ENCODE data around the gene SCIN. TPM values are rescaled to one million over a fixed set of nuclear protein-coding genes. Genes with fewer than 3 reads are reported as not detected.

The SCIN gene
- total and polyA plus RNA-seq, 2 experiments from 2014 or later, result 0.32 to 0.64 TPM

- TF ChIP-seq EZH2 (IDR thresholded peaks at IDR 0.05; ENCODE audit: insufficient read depth, poor library complexity, severe bottlenecking), result no peak
- no peak for TF ChIP-seq EZH2phosphoT487 (IDR thresholded peaks at IDR 0.05; ENCODE audit: insufficient read depth, low read depth)
- Histone ChIP-seq H3K4me2 (ENCODE audit: unreplicated experiment) (no peak overlapping the region), H3K9me2 (ENCODE audit: insufficient read depth) (no peaks in the 10 kb centered on the region), H3F3A (ENCODE audit: insufficient read depth) (peaks cover 10% of the 10 kb centered on the region), H3K4me3 (no peak overlapping the region), H3K27me3 (replicated peaks; ENCODE audit: insufficient read depth) (no peaks in the 10 kb centered on the region), H3K9me3 (ENCODE audit: low read depth) (no peaks in the 10 kb centered on the region), H2AFZ (0 out of 2 replicates have a peak overlapping the region, but pooled peaks have one; percentile 16), H3K4me1 (ENCODE audit: insufficient read depth) (peaks cover 19% of the 10 kb centered on the region), H3K27ac (peak overlapping the region; percentile 3), H4K20me1 (ENCODE audit: insufficient read depth) (no peaks in the 10 kb centered on the region), H3K79me2 (ENCODE audit: insufficient read depth) (no peaks in the 10 kb centered on the region), H3K36me3 (ENCODE audit: low read depth) (no peaks in the 10 kb centered on the region), H3K9ac (no peak overlapping the region)
- WGBS, 2 experiments (ENCODE audit: low coverage in 1 of 2, low lambda C conversion rate in 2 of 2, missing lambda C conversion rate in 2 of 2), result 56 to 58% methylated on average over 6 of the region's 6 CpGs
- peak; percentile 87 for DNase-seq
- in situ Hi-C loops (cut with MboI), result loop anchor here (10.0 kb wide), 1 partner anchor 617 kb away; no protein-coding TSS in a partner anchor
Observed at GRCh38 chr7:12647364-12648219, 77.1 kb downstream of the SCIN start.

- Histone ChIP-seq H3K27me3 (replicated peaks; ENCODE audit: insufficient read depth) (no peaks in the 10 kb centered on the region), H3K27ac (no peak overlapping the region), H2AFZ (no peak overlapping the region), H3K4me1 (ENCODE audit: insufficient read depth) (peaks cover 19% of the 10 kb centered on the region), H3K9me3 (ENCODE audit: low read depth) (no peaks in the 10 kb centered on the region), H3K9me2 (ENCODE audit: insufficient read depth) (no peaks in the 10 kb centered on the region), H3K9ac (no peak overlapping the region), H4K20me1 (ENCODE audit: insufficient read depth) (no peaks in the 10 kb centered on the region), H3K79me2 (ENCODE audit: insufficient read depth) (no peaks in the 10 kb centered on the region), H3K36me3 (ENCODE audit: low read depth) (no peaks in the 10 kb centered on the region), H3K4me2 (ENCODE audit: unreplicated experiment) (no peak overlapping the region), H3K4me3 (no peak overlapping the region), H3F3A (ENCODE audit: insufficient read depth) (0 out of 2 replicates have a peak, but pooled peaks cover 8% of the 10 kb centered on the region)
- in situ Hi-C loops (cut with MboI), result loop anchor here (10.0 kb wide), 1 partner anchor 616 kb away; no protein-coding TSS in a partner anchor
- TF ChIP-seq EZH2phosphoT487 (IDR thresholded peaks at IDR 0.05; ENCODE audit: insufficient read depth, low read depth) (no peak), EZH2 (IDR thresholded peaks at IDR 0.05; ENCODE audit: insufficient read depth, poor library complexity, severe bottlenecking) (no peak)
- DNase-seq, result no peak
- WGBS, 2 experiments (ENCODE audit: low coverage in 1 of 2, low lambda C conversion rate in 2 of 2, missing lambda C conversion rate in 2 of 2), result 63 to 64% methylated on average over 4 of the region's 4 CpGs
Observed at GRCh38 chr7:12648704-12649261, 78.3 kb downstream of the SCIN start.

- in situ Hi-C loops (cut with MboI), result loop anchor here (10.0 kb wide), 1 partner anchor 615 kb away; no protein-coding TSS in a partner anchor
- no peak overlapping the region for H3K4me2 ChIP-seq (ENCODE audit: unreplicated experiment)
- TF ChIP-seq EZH2phosphoT487 (IDR thresholded peaks at IDR 0.05; ENCODE audit: insufficient read depth, low read depth), result no peak
- no peak for TF ChIP-seq EZH2 (IDR thresholded peaks at IDR 0.05; ENCODE audit: insufficient read depth, poor library complexity, severe bottlenecking)
- no peak overlapping the region for H3K27ac ChIP-seq
- H3K4me3 ChIP-seq, result no peak overlapping the region
- no peaks in the 10 kb centered on the region for H3K79me2 ChIP-seq (ENCODE audit: insufficient read depth)
- no peak overlapping the region for H2AFZ ChIP-seq
- H3F3A ChIP-seq (ENCODE audit: insufficient read depth), result 0 out of 2 replicates have a peak, but pooled peaks cover 8% of the 10 kb centered on the region
- H3K9ac ChIP-seq, result no peak overlapping the region
- no peaks in the 10 kb centered on the region for H3K9me3 ChIP-seq (ENCODE audit: low read depth)
- H3K27me3 ChIP-seq (replicated peaks; ENCODE audit: insufficient read depth), result no peaks in the 10 kb centered on the region
- H4K20me1 ChIP-seq (ENCODE audit: insufficient read depth), result no peaks in the 10 kb centered on the region
- no peaks in the 10 kb centered on the region for H3K9me2 ChIP-seq (ENCODE audit: insufficient read depth)
- peaks cover 20% of the 10 kb centered on the region for H3K4me1 ChIP-seq (ENCODE audit: insufficient read depth)
- DNase-seq, result no peak
- no peaks in the 10 kb centered on the region for H3K36me3 ChIP-seq (ENCODE audit: low read depth)
Observed at GRCh38 chr7:12649348-12649747, 78.8 kb downstream of the SCIN start.

GRCh38 chr7:12650080-12650479 lies 79.6 kb downstream of the SCIN start:
- 69 to 87% methylated on average over 2 of the region's 2 CpGs for WGBS, 2 experiments (ENCODE audit: low coverage in 1 of 2, low lambda C conversion rate in 2 of 2, missing lambda C conversion rate in 2 of 2)
- no peaks in the 10 kb centered on the region for H3K9me2 ChIP-seq (ENCODE audit: insufficient read depth)
- TF ChIP-seq EZH2phosphoT487 (IDR thresholded peaks at IDR 0.05; ENCODE audit: insufficient read depth, low read depth) (no peak), EZH2 (IDR thresholded peaks at IDR 0.05; ENCODE audit: insufficient read depth, poor library complexity, severe bottlenecking) (no peak)
- no peaks in the 10 kb centered on the region for H3K27me3 ChIP-seq (replicated peaks; ENCODE audit: insufficient read depth)
- no peaks in the 10 kb centered on the region for H3K9me3 ChIP-seq (ENCODE audit: low read depth)
- in situ Hi-C loops (cut with MboI), result no loop called here
- H4K20me1 ChIP-seq (ENCODE audit: insufficient read depth), result no peaks in the 10 kb centered on the region
- H3F3A ChIP-seq (ENCODE audit: insufficient read depth), result 0 out of 2 replicates have a peak, but pooled peaks cover 8% of the 10 kb centered on the region
- H3K9ac ChIP-seq, result no peak overlapping the region
- H3K27ac ChIP-seq, result no peak overlapping the region
- H3K36me3 ChIP-seq (ENCODE audit: low read depth), result no peaks in the 10 kb centered on the region
- H3K4me3 ChIP-seq, result no peak overlapping the region
- DNase-seq, result no peak
- no peaks in the 10 kb centered on the region for H3K79me2 ChIP-seq (ENCODE audit: insufficient read depth)
- no peak overlapping the region for H3K4me2 ChIP-seq (ENCODE audit: unreplicated experiment)
- peaks cover 20% of the 10 kb centered on the region for H3K4me1 ChIP-seq (ENCODE audit: insufficient read depth)
- H2AFZ ChIP-seq, result no peak overlapping the region
